Measurements from ENCODE around the gene MYH15. TPM values are rescaled to one million over a fixed set of nuclear protein-coding genes. Genes with fewer than 3 reads are reported as not detected.

The MYH15 gene
- total RNA-seq, 1 experiment from 2014 or later: 0.09 TPM

- DNase-seq (ENCODE audit: low spot score): no peak
- ChIA-PET CTCF (interaction anchor here (1.1 kb wide), 1 partner anchor 51 kb away, joined by 3 read pairs; no protein-coding TSS in a partner anchor), POLR2A (no interaction called here)
- H3K4me1 Mint-ChIP-seq: no peaks in the 10 kb centered on the region
- no peaks in the 10 kb centered on the region for H3K27me3 Mint-ChIP-seq (ENCODE audit: low read depth)
- H3K4me3 Mint-ChIP-seq: no peak overlapping the region
- TF ChIP-seq ZNF532 (CRISPR knock-in tag; IDR thresholded peaks at IDR 0.05; ENCODE audit: borderline replicate concordance): no peak
- no peak for TF ChIP-seq ZSCAN18 (CRISPR knock-in tag; IDR thresholded peaks at IDR 0.05)
- TF ChIP-seq, protein P1, sequence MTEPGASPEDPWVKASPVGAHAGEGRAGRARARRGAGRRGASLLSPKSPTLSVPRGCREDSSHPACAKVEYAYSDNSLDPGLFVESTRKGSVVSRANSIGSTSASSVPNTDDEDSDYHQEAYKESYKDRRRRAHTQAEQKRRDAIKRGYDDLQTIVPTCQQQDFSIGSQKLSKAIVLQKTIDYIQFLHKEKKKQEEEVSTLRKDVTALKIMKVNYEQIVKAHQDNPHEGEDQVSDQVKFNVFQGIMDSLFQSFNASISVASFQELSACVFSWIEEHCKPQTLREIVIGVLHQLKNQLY (CRISPR knock-in tag; IDR thresholded peaks at IDR 0.05): no peak
- TF ChIP-seq, protein P2, sequence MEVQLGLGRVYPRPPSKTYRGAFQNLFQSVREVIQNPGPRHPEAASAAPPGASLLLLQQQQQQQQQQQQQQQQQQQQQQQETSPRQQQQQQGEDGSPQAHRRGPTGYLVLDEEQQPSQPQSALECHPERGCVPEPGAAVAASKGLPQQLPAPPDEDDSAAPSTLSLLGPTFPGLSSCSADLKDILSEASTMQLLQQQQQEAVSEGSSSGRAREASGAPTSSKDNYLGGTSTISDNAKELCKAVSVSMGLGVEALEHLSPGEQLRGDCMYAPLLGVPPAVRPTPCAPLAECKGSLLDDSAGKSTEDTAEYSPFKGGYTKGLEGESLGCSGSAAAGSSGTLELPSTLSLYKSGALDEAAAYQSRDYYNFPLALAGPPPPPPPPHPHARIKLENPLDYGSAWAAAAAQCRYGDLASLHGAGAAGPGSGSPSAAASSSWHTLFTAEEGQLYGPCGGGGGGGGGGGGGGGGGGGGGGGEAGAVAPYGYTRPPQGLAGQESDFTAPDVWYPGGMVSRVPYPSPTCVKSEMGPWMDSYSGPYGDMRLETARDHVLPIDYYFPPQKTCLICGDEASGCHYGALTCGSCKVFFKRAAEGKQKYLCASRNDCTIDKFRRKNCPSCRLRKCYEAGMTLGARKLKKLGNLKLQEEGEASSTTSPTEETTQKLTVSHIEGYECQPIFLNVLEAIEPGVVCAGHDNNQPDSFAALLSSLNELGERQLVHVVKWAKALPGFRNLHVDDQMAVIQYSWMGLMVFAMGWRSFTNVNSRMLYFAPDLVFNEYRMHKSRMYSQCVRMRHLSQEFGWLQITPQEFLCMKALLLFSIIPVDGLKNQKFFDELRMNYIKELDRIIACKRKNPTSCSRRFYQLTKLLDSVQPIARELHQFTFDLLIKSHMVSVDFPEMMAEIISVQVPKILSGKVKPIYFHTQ (CRISPR knock-in tag; IDR thresholded peaks at IDR 0.05): no peak
- TF ChIP-seq JAZF1 (CRISPR knock-in tag; IDR thresholded peaks at IDR 0.05): no peak
- no peak for TF ChIP-seq RORB (CRISPR knock-in tag; IDR thresholded peaks at IDR 0.05)
- TF ChIP-seq MAX (CRISPR knock-in tag; IDR thresholded peaks at IDR 0.05): no peak
- TF ChIP-seq ARID4B (CRISPR knock-in tag; IDR thresholded peaks at IDR 0.05; ENCODE audit: borderline replicate concordance): no peak
- TF ChIP-seq ZNF232 (CRISPR knock-in tag; IDR thresholded peaks at IDR 0.05): no peak
- no peak for TF ChIP-seq CREM (CRISPR knock-in tag; IDR thresholded peaks at IDR 0.05)
- peaks cover 12% of the 10 kb centered on the region; the same call in 1 of the 2 replicates for H3K9me3 Mint-ChIP-seq
- ATAC-seq: no peak
- H3K36me3 Mint-ChIP-seq: no peaks in the 10 kb centered on the region
- H3K27ac Mint-ChIP-seq: no peak overlapping the region
Observed at GRCh38 chr3:108501535-108501934, 8.9 kb downstream of the MYH15 start.

GRCh38 chr3:108500728-108501127, 9.7 kb downstream of the MYH15 start:
- CTCF ChIA-PET: interaction anchor here (1.1 to 1.3 kb wide), 3 partner anchors 9 to 51 kb away, joined by 3 to 5 read pairs (median 3); no protein-coding TSS in a partner anchor
- no peak for ATAC-seq
- TF ChIP-seq, protein P3, sequence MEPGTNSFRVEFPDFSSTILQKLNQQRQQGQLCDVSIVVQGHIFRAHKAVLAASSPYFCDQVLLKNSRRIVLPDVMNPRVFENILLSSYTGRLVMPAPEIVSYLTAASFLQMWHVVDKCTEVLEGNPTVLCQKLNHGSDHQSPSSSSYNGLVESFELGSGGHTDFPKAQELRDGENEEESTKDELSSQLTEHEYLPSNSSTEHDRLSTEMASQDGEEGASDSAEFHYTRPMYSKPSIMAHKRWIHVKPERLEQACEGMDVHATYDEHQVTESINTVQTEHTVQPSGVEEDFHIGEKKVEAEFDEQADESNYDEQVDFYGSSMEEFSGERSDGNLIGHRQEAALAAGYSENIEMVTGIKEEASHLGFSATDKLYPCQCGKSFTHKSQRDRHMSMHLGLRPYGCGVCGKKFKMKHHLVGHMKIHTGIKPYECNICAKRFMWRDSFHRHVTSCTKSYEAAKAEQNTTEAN (CRISPR knock-in tag; IDR thresholded peaks at IDR 0.05): no peak
- TF ChIP-seq, protein P4, sequence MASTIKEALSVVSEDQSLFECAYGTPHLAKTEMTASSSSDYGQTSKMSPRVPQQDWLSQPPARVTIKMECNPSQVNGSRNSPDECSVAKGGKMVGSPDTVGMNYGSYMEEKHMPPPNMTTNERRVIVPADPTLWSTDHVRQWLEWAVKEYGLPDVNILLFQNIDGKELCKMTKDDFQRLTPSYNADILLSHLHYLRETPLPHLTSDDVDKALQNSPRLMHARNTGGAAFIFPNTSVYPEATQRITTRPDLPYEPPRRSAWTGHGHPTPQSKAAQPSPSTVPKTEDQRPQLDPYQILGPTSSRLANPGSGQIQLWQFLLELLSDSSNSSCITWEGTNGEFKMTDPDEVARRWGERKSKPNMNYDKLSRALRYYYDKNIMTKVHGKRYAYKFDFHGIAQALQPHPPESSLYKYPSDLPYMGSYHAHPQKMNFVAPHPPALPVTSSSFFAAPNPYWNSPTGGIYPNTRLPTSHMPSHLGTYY (CRISPR knock-in tag; IDR thresholded peaks at IDR 0.05): no peak
- TF ChIP-seq TEAD1 (CRISPR knock-in tag; IDR thresholded peaks at IDR 0.05): no peak

More at GRCh38 chr3:108500728-108501127, 9.7 kb downstream of the MYH15 start:
- H3K27me3 Mint-ChIP-seq (ENCODE audit: low read depth): no peaks in the 10 kb centered on the region
- peaks cover 12% of the 10 kb centered on the region; the same call in 1 of the 2 replicates for H3K9me3 Mint-ChIP-seq
- no peak for DNase-seq (ENCODE audit: low spot score)
- H3K4me3 Mint-ChIP-seq: no peak overlapping the region
- POLR2A ChIA-PET: no interaction called here
- H3K36me3 Mint-ChIP-seq: no peaks in the 10 kb centered on the region
- H3K27ac Mint-ChIP-seq: no peak overlapping the region
- H3K4me1 Mint-ChIP-seq: no peaks in the 10 kb centered on the region
